ENCODE measurements around the gene ORC1.

ORC1 gene

DNA sequence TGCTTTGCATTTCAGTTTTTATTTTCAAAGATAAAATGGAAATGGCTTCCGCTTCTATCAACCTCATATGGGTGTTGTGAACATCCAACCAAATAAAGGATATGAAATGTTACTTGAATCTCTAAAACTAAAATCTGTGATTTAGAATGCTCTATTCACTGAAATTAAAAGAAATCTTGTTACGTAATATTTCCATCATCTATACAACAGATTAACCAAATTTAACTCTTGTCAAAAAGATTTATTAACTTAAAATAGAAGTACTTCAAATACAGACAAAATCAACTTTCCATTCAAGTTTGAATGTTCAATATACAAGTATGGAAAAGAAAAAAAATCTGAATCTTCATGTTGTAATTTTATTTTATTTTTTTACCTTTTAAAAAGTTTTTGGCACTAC, 18.8 kb upstream of the ORC1 start:
- Histone ChIP-seq H3K9me3 (replicated peaks; ENCODE audit: low read length) (no peaks in the 10 kb centered on the region), H3K4me2 (ENCODE audit: low read length) (no peak overlapping the region), H3K4me3 (ENCODE audit: low read length) (no peak overlapping the region), H3K36me3 (ENCODE audit: insufficient read depth, low read length) (peaks cover 56% of the 10 kb centered on the region), H3K27me3 (ENCODE audit: control insufficient read depth, insufficient read depth, low read length) (no peaks in the 10 kb centered on the region), H3K9ac (ENCODE audit: low read depth, low read length) (no peak overlapping the region), H3K4me1 (ENCODE audit: control insufficient read depth, insufficient read depth, low read length) (peaks cover 25% of the 10 kb centered on the region)

- Histone ChIP-seq H3K9ac (ENCODE audit: low read depth, low read length) (no peak overlapping the region), H3K4me2 (ENCODE audit: low read length) (no peak overlapping the region), H3K4me1 (ENCODE audit: control insufficient read depth, insufficient read depth, low read length) (peaks cover 8% of the 10 kb centered on the region), H3K27me3 (ENCODE audit: control insufficient read depth, insufficient read depth, low read length) (no peaks in the 10 kb centered on the region), H3K36me3 (ENCODE audit: insufficient read depth, low read length) (peaks cover 72% of the 10 kb centered on the region), H3K4me3 (ENCODE audit: low read length) (no peak overlapping the region), H3K9me3 (replicated peaks; ENCODE audit: low read length) (no peaks in the 10 kb centered on the region)
Observed at GRCh38 chr1:52420713-52421112, 16.5 kb upstream of the ORC1 start.

DNA sequence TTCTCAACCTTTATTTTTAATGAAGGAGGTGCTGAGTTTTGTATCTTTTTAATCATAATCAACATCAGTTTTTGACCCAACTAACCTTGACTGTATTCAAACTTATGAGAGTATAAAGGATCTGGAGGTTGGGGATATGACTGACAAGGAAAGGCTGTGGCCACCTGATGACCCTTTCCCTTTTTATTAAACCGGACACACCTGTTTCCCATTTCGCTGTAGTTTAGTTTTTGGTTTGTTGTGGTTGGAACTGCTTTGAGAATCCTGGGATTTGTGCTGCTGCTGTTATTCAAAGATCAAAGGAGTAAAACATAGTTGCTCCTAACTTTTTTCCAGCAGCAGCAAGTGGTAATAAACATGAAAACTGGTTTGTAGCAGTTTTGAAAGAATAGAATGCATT, 12.6 kb upstream of the ORC1 start:
- H3K4me3 ChIP-seq (ENCODE audit: low read length): no peak overlapping the region
- no peak overlapping the region for H3K4me2 ChIP-seq (ENCODE audit: low read length)
- no peak overlapping the region for H3K9ac ChIP-seq (ENCODE audit: low read depth, low read length)
- no peaks in the 10 kb centered on the region for H3K27me3 ChIP-seq (ENCODE audit: control insufficient read depth, insufficient read depth, low read length)
- peaks cover 80% of the 10 kb centered on the region for H3K36me3 ChIP-seq (ENCODE audit: insufficient read depth, low read length)
- H3K4me1 ChIP-seq (ENCODE audit: control insufficient read depth, insufficient read depth, low read length): no peaks in the 10 kb centered on the region
- H3K9me3 ChIP-seq (replicated peaks; ENCODE audit: low read length): no peaks in the 10 kb centered on the region

DNA sequence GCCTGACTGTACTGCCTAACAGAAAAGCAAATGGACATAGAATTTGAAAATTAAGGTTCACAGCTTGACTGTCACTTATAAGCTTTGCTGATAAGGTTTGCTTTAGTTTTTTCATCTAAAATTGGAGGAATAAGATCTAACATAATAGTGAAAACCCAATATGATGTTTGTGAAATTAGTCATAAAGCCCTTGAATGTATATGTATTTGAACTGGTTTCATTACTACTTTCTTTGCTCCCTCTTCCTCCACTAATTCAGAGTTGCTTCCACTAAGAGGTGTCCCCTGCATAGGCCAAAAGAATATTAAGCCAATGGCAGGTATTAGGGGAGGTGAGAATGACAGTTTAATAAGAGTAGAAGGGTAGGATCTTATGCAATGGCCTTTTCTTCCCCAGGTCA, 10.7 kb upstream of the ORC1 start:
- H3K27me3 ChIP-seq (ENCODE audit: control insufficient read depth, insufficient read depth, low read length): no peaks in the 10 kb centered on the region
- peaks cover 80% of the 10 kb centered on the region for H3K36me3 ChIP-seq (ENCODE audit: insufficient read depth, low read length)
- H3K9me3 ChIP-seq (replicated peaks; ENCODE audit: low read length): no peaks in the 10 kb centered on the region
- H3K4me2 ChIP-seq (ENCODE audit: low read length): no peak overlapping the region
- no peaks in the 10 kb centered on the region for H3K4me1 ChIP-seq (ENCODE audit: control insufficient read depth, insufficient read depth, low read length)
- H3K4me3 ChIP-seq (ENCODE audit: low read length): no peak overlapping the region
- H3K9ac ChIP-seq (ENCODE audit: low read depth, low read length): no peak overlapping the region

GRCh38 chr1:52413410-52413989, 9.3 kb upstream of the ORC1 start:
- Histone ChIP-seq H3K4me3 (ENCODE audit: low read length) (no peak overlapping the region), H3K9ac (ENCODE audit: low read depth, low read length) (no peak overlapping the region)

GRCh38 chr1:52404975-52405338, 734 bp upstream of the ORC1 start:
- H3K9me3 ChIP-seq (replicated peaks; ENCODE audit: low read length): no peaks in the 10 kb centered on the region

More at GRCh38 chr1:52413410-52413989, 9.3 kb upstream of the ORC1 start:
- Histone ChIP-seq H3K4me2 (ENCODE audit: low read length) (no peak overlapping the region), H3K4me1 (ENCODE audit: control insufficient read depth, insufficient read depth, low read length) (no peaks in the 10 kb centered on the region), H3K27me3 (ENCODE audit: control insufficient read depth, insufficient read depth, low read length) (no peaks in the 10 kb centered on the region), H3K36me3 (ENCODE audit: insufficient read depth, low read length) (peaks cover 83% of the 10 kb centered on the region), H3K9me3 (replicated peaks; ENCODE audit: low read length) (no peaks in the 10 kb centered on the region)

GRCh38 chr1:52403566-52404115, 582 bp downstream of the ORC1 start:
- no peaks in the 10 kb centered on the region for H3K9me3 ChIP-seq (replicated peaks; ENCODE audit: low read length)
- peak overlapping the region; percentile 95 for H3K4me2 ChIP-seq (ENCODE audit: low read length)
- H3K4me3 ChIP-seq (ENCODE audit: low read length): peak overlapping the region; percentile 97
- H3K9ac ChIP-seq (ENCODE audit: low read depth, low read length): peak overlapping the region; percentile 99
- peaks cover 13% of the 10 kb centered on the region for H3K4me1 ChIP-seq (ENCODE audit: control insufficient read depth, insufficient read depth, low read length)
- H3K27me3 ChIP-seq (ENCODE audit: control insufficient read depth, insufficient read depth, low read length): no peaks in the 10 kb centered on the region
- peaks cover 25% of the 10 kb centered on the region for H3K36me3 ChIP-seq (ENCODE audit: insufficient read depth, low read length)

More at GRCh38 chr1:52404975-52405338, 734 bp upstream of the ORC1 start:
- Histone ChIP-seq H3K4me1 (ENCODE audit: control insufficient read depth, insufficient read depth, low read length) (peaks cover 13% of the 10 kb centered on the region), H3K36me3 (ENCODE audit: insufficient read depth, low read length) (peaks cover 37% of the 10 kb centered on the region), H3K27me3 (ENCODE audit: control insufficient read depth, insufficient read depth, low read length) (no peaks in the 10 kb centered on the region), H3K4me2 (ENCODE audit: low read length) (peak overlapping the region; percentile 95), H3K4me3 (ENCODE audit: low read length) (peak overlapping the region; percentile 97), H3K9ac (ENCODE audit: low read depth, low read length) (peak overlapping the region; percentile 99)

DNA sequence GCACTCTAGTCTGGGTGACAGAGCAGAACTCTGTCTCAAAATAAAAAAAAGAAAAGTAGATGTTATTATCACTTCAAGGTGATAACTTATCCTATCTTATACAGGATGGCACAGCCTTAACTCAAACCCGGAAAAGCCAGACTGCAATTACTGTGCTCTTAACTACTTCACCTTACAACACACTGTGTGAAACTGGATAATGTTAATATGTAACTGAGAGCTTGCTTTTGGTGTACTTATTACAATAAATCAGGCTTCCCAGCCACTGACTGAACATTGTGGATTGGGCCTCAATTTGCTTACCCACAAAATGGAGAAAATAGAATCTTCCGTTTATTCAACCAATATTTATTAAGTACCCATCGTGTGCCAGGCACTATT, 1.4 kb downstream of the ORC1 start:
- Histone ChIP-seq H3K9ac (ENCODE audit: low read depth, low read length) (peak overlapping the region; percentile 99), H3K4me2 (ENCODE audit: low read length) (peak overlapping the region; percentile 95), H3K9me3 (replicated peaks; ENCODE audit: low read length) (no peaks in the 10 kb centered on the region), H3K4me1 (ENCODE audit: control insufficient read depth, insufficient read depth, low read length) (peaks cover 13% of the 10 kb centered on the region), H3K27me3 (ENCODE audit: control insufficient read depth, insufficient read depth, low read length) (no peaks in the 10 kb centered on the region), H3K36me3 (ENCODE audit: insufficient read depth, low read length) (peaks cover 20% of the 10 kb centered on the region), H3K4me3 (ENCODE audit: low read length) (peak overlapping the region; percentile 97)

DNA sequence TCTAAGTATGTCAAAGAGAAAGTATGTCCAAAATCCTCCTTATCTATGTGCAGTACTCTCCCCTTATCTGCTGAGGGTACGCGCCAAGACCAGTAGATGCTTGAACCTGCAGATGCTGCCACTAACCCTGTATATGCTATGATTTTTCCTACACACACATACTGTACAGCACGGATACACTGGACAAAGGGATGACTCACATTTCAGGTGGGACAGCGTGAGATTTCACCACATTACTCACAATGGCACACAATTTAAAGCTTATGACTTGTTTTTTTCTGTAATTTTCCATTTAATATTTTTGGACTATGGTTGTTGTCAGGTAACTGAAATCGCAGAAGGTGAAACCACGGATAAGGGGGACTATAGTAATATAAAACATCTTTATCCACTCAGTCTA, 4.1 kb downstream of the ORC1 start:
- H3K4me2 ChIP-seq (ENCODE audit: low read length): no peak overlapping the region
- no peaks in the 10 kb centered on the region for H3K27me3 ChIP-seq (ENCODE audit: control insufficient read depth, insufficient read depth, low read length)
- peaks cover 19% of the 10 kb centered on the region for H3K36me3 ChIP-seq (ENCODE audit: insufficient read depth, low read length)
- no peak overlapping the region for H3K9ac ChIP-seq (ENCODE audit: low read depth, low read length)
- H3K4me3 ChIP-seq (ENCODE audit: low read length): no peak overlapping the region
- H3K4me1 ChIP-seq (ENCODE audit: control insufficient read depth, insufficient read depth, low read length): peaks cover 8% of the 10 kb centered on the region
- H3K9me3 ChIP-seq (replicated peaks; ENCODE audit: low read length): no peaks in the 10 kb centered on the region

DNA sequence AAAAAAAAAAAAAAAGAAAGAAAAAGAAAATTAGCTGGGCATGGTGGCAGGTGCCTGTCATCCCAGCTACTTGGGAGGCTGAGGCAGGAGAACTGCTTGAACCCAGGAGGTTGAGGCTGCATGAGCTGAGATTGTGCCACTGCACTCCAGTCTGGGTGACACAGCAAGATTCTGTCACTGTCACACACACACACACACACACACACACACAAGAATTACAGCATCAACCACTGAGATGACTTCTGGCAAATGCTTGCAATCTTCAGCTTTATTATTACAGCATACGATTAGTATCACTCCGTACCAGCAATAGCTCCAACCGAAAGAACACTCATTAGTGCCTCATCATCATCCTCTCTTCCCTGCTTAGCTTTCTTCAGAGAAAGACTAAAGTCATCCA, 4.6 kb downstream of the ORC1 start:
- peaks cover 20% of the 10 kb centered on the region for H3K36me3 ChIP-seq (ENCODE audit: insufficient read depth, low read length)
- no peaks in the 10 kb centered on the region for H3K27me3 ChIP-seq (ENCODE audit: control insufficient read depth, insufficient read depth, low read length)
- H3K4me3 ChIP-seq (ENCODE audit: low read length): no peak overlapping the region
- no peak overlapping the region for H3K4me2 ChIP-seq (ENCODE audit: low read length)
- peaks cover 8% of the 10 kb centered on the region for H3K4me1 ChIP-seq (ENCODE audit: control insufficient read depth, insufficient read depth, low read length)
- no peaks in the 10 kb centered on the region for H3K9me3 ChIP-seq (replicated peaks; ENCODE audit: low read length)
- H3K9ac ChIP-seq (ENCODE audit: low read depth, low read length): no peak overlapping the region

GRCh38 chr1:52393174-52393573, 11.0 kb downstream of the ORC1 start:
- H3K9ac ChIP-seq (ENCODE audit: low read depth, low read length): no peak overlapping the region
- H3K4me1 ChIP-seq (ENCODE audit: control insufficient read depth, insufficient read depth, low read length): no peaks in the 10 kb centered on the region
- no peak overlapping the region for H3K4me2 ChIP-seq (ENCODE audit: low read length)
- H3K4me3 ChIP-seq (ENCODE audit: low read length): no peak overlapping the region
- peaks cover 26% of the 10 kb centered on the region for H3K36me3 ChIP-seq (ENCODE audit: insufficient read depth, low read length)
- H3K9me3 ChIP-seq (replicated peaks; ENCODE audit: low read length): no peaks in the 10 kb centered on the region
- H3K27me3 ChIP-seq (ENCODE audit: control insufficient read depth, insufficient read depth, low read length): no peaks in the 10 kb centered on the region

GRCh38 chr1:52386458-52386857, 17.8 kb downstream of the ORC1 start:
- H3K27me3 ChIP-seq (ENCODE audit: control insufficient read depth, insufficient read depth, low read length): no peaks in the 10 kb centered on the region
- no peak overlapping the region for H3K9ac ChIP-seq (ENCODE audit: low read depth, low read length)
- no peak overlapping the region for H3K4me3 ChIP-seq (ENCODE audit: low read length)
- H3K9me3 ChIP-seq (replicated peaks; ENCODE audit: low read length): no peaks in the 10 kb centered on the region
- peaks cover 26% of the 10 kb centered on the region for H3K36me3 ChIP-seq (ENCODE audit: insufficient read depth, low read length)
- no peak overlapping the region for H3K4me2 ChIP-seq (ENCODE audit: low read length)
- no peaks in the 10 kb centered on the region for H3K4me1 ChIP-seq (ENCODE audit: control insufficient read depth, insufficient read depth, low read length)

All from skeletal muscle satellite cell (primary cell).